K562 (cell line): Measurements from ENCODE around the gene ZDHHC24. TPM values are rescaled to one million over a fixed set of nuclear protein-coding genes. Genes with fewer than 3 reads are reported as not detected.

ENCODE experiments used
- ATAC-seq: fragments of 200-7000 bp; cut with Tn5 transposase; 3 replicates; pipeline ENCODE4 v1.9.1; 2020; ENCODE audit warnings: moderate library complexity
- BruUV-seq: library from RNA; stranded (reverse); fragments of 400-500 nt; replicated peaks from 2 replicates; lab custom pipeline; 2021; lab: Mats Ljungman, UMichigan
- CTCF ChIA-PET: fragments of 300-600 bp; formaldehyde crosslinking; extraction: SDS; loops from one replicate; lab custom pipeline; 2021; ENCODE audit warnings: low intra/inter-chr PET ratio; lab: Yijun Ruan, JAX
- POLR2A ChIA-PET: fragments of 300-600, 350-650 bp; sonication (Branson Sonifier 250); formaldehyde crosslinking; extraction: SDS; loops from one replicate; lab custom pipeline; 2021; ENCODE audit warnings: antibody characterized with exemption, inconsistent platforms; lab: Yijun Ruan, JAX
- DNase-seq, 4 experiments: peaks; one replicate each; pipeline versions ENCODE4 v3.0.0 to v3.0.0-alpha.2; 2011 to 2018; ENCODE audit warnings: low spot score in 3 of 4, mixed read lengths in 3 of 4; ENCODE audit errors: extremely low read depth in 1 of 4
- FAIRE-seq: peaks from 2 replicates; lab custom pipeline; 2011; peaks lifted over from hg19 to GRCh38; lab: Jason Lieb, UNC
- H2AFZ ChIP-seq: 2 replicates; pipeline ENCODE4 v1.6.0; 2011; ENCODE audit warnings: low read depth, low read length, control low read depth, inconsistent platforms
- H3K27ac ChIP-seq: fragments of 200-600 bp; 3 replicates; pipeline ENCODE4 v1.8.0; 2011; ENCODE audit warnings: low read depth, mild to moderate bottlenecking, control low read depth, inconsistent platforms, low read length, moderate library complexity, mixed read lengths; ENCODE audit errors: extremely low read depth
- H3K27me3 ChIP-seq, 2 experiments: fragments of 300-600 bp in 1 of 2; 2 replicates in 1 of 2; 3 replicates in 1 of 2; pipeline versions ENCODE4 v1.6.0 to v1.8.0; 2011; ENCODE audit warnings: inconsistent platforms in 2 of 2, low read length in 2 of 2, mild to moderate bottlenecking in 1 of 2, mixed read lengths in 1 of 2, moderate library complexity in 1 of 2; ENCODE audit not compliant: control insufficient read depth in 2 of 2, insufficient read depth in 2 of 2
- H3K36me3 ChIP-seq: fragments of 300-600 bp; 3 replicates; pipeline ENCODE4 v1.8.0; 2011; ENCODE audit warnings: mild to moderate bottlenecking, low read length, inconsistent platforms; ENCODE audit not compliant: control insufficient read depth, insufficient read depth
- H3K4me1 ChIP-seq, 2 experiments: fragments of 200-600 bp in 1 of 2; replicated peaks in 1 of 2; 2 replicates in 1 of 2; 3 replicates in 1 of 2; pipeline versions ENCODE4 v1.5.1 to v1.8.0; 2011; ENCODE audit warnings: inconsistent platforms in 2 of 2, low read length in 2 of 2, mild to moderate bottlenecking in 1 of 2, mixed read lengths in 1 of 2, moderate library complexity in 1 of 2; ENCODE audit not compliant: control insufficient read depth in 2 of 2, insufficient read depth in 2 of 2
- H3K4me2 ChIP-seq: 2 replicates; pipeline ENCODE4 v1.6.1; 2011; ENCODE audit warnings: low read length, control low read depth, inconsistent platforms, mixed read lengths; ENCODE audit not compliant: insufficient read depth
- H3K4me3 ChIP-seq: fragments of 200-600 bp; sonication (generic), shearing (Covaris generic); 2 replicates; pipeline ENCODE4 v1.5.1; 2016; ENCODE audit warnings: control low read depth, inconsistent platforms
- H3K79me2 ChIP-seq: fragments of 200-600 bp; 3 replicates; pipeline ENCODE4 v1.8.0; 2011; ENCODE audit warnings: low read length, inconsistent platforms; ENCODE audit not compliant: control insufficient read depth, insufficient read depth
- H3K9ac ChIP-seq, 2 experiments: 2 replicates each; pipeline versions ENCODE4 v1.6.0 to v1.6.1; 2011; ENCODE audit warnings: low read depth in 2 of 2, low read length in 2 of 2, control low read depth in 1 of 2, inconsistent platforms in 1 of 2, mild to moderate bottlenecking in 1 of 2, mixed read lengths in 1 of 2; ENCODE audit not compliant: insufficient read depth in 1 of 2
- H3K9me1 ChIP-seq: one replicate; pipeline ENCODE4 v1.6.0; 2011; ENCODE audit warnings: inconsistent platforms, mild to moderate bottlenecking, low read length, moderate library complexity; ENCODE audit not compliant: control insufficient read depth, insufficient read depth
- H3K9me3 ChIP-seq: replicated peaks from 2 replicates; pipeline ENCODE4 v1.5.1; 2011; ENCODE audit warnings: low read depth, low read length, inconsistent platforms; ENCODE audit not compliant: control insufficient read depth, insufficient read depth
- H4K20me1 ChIP-seq: replicated peaks from 2 replicates; pipeline ENCODE4 v1.6.1; 2011; ENCODE audit warnings: low read length, inconsistent platforms, mixed read lengths; ENCODE audit not compliant: control insufficient read depth, insufficient read depth
- ADNP ChIP-seq: fragments of 200-800 bp; sonication (Bioruptor generic); IDR thresholded peaks from 2 replicates; pipeline ENCODE4 v1.6.1; 2016; ENCODE audit warnings: missing genetic modification characterization, missing compliant biosample characterization
- ARID3A ChIP-seq: IDR thresholded peaks from 2 replicates; pipeline ENCODE4 v1.6.1; 2012; ENCODE audit warnings: low read depth, low read length, improper control_type of control experiment, borderline replicate concordance
- CHD1 ChIP-seq: fragments of 200-600 bp; sonication (generic); IDR thresholded peaks from one replicate; pipeline ENCODE4 v1.6.1; 2012; ENCODE audit warnings: mild to moderate bottlenecking, moderate library complexity, low read length, inconsistent platforms
- ETS1 ChIP-seq: conservative IDR thresholded peaks from 2 replicates; pipeline ENCODE4 v1.6.1; 2011; ENCODE audit warnings: low read depth, mild to moderate bottlenecking, low read length; ENCODE audit not compliant: control insufficient read depth
- HNRNPH1 ChIP-seq: fragments of 200-400 bp; formaldehyde crosslinking; optimal IDR thresholded peaks from 2 replicates; pipeline ENCODE3; 2017; ENCODE audit warnings: low read depth, mild to moderate bottlenecking, low read length, moderate library complexity
- MAFK ChIP-seq: IDR thresholded peaks from 2 replicates; pipeline ENCODE4 v1.6.1; 2011; ENCODE audit warnings: low read length, improper control_type of control experiment
- NRF1 ChIP-seq, 2 experiments: fragments of 450-650 bp; IDR thresholded peaks in 1 of 2; conservative IDR thresholded peaks in 1 of 2; 2 replicates each; pipeline ENCODE4 v1.6.1; 2014; ENCODE audit warnings: mild to moderate bottlenecking in 2 of 2
- SIN3A ChIP-seq, 2 experiments: fragments of 150-350 bp in 1 of 2; IDR thresholded peaks; 2 replicates each; pipeline ENCODE4 v1.6.1; 2011 to 2016; ENCODE audit warnings: borderline replicate concordance in 2 of 2, low read depth in 2 of 2, low read length in 2 of 2, mild to moderate bottlenecking in 2 of 2, moderate library complexity in 2 of 2; ENCODE audit not compliant: control insufficient read depth in 1 of 2
- SPI1 ChIP-seq: IDR thresholded peaks from 2 replicates; pipeline ENCODE4 v1.6.1; 2011; ENCODE audit warnings: low read depth, low read length, control low read depth, borderline replicate concordance
- SRSF9 ChIP-seq: fragments of 200-400 bp; formaldehyde crosslinking; IDR thresholded peaks from 2 replicates; pipeline ENCODE4 v1.6.1; 2017; ENCODE audit warnings: low read depth, low read length, borderline replicate concordance
- ZNF507 ChIP-seq: conservative IDR thresholded peaks from 2 replicates; pipeline ENCODE4 v1.6.1; 2017; ENCODE audit warnings: missing genetic modification characterization, missing compliant biosample characterization
- ZNF592 ChIP-seq: fragments of 450-650 bp; IDR thresholded peaks from 2 replicates; pipeline ENCODE4 v1.6.1; 2017; ENCODE audit warnings: antibody characterized with exemption, mild to moderate bottlenecking
- WGBS: fragments of 100-300 bp; shearing (Covaris generic); methylation state at CpG from one replicate; pipeline ENCODE4 v1.1.6; 2016; ENCODE audit warnings: low coverage, mixed read lengths; ENCODE audit not compliant: insufficient coverage; ENCODE audit errors: missing lambda C conversion rate; 5-methylcytosine and 5-hydroxymethylcytosine counted together
- in situ Hi-C: fragments of 300-500 bp; cut with MboI; formaldehyde crosslinking; loops from 4 replicates; pipeline ENCODE4 v1.15.0; 2018; ENCODE audit warnings: inconsistent platforms, mixed read lengths
- intact Hi-C: fragments of 100-400 bp; cut with micrococcal nuclease; formaldehyde crosslinking; loops from 2 replicates; pipeline ENCODE4 v1.14.2; 2022
- polyA plus RNA-seq, 8 experiments: library from polyadenylated mRNA; depleted of rRNA in 4 of 8; stranded (reverse) in 5 of 8; unstranded in 3 of 8; fragments of >200 nt; fragmentation: Nextera tagmentation in 2 of 8; fragmentation: Illumina TruSeq in 1 of 8; extraction: Ambion mirVana in 2 of 8; extraction: Trizol in 1 of 8; gene quantifications; 2 replicates each; pipeline versions ENCODE4 v1.2.1 to v1.2.3, GENCODE V29; 2011 to 2014; ENCODE audit warnings: inconsistent platforms in 1 of 8, missing spikeins in 1 of 8
- total RNA-seq, 7 experiments: library from RNA; depleted of rRNA in 6 of 7; stranded (reverse); fragments of >200 nt in 6 of 7; fragmentation: Illumina TruSeq in 2 of 7; extraction: Trizol in 2 of 7; gene quantifications; 2 replicates each; pipeline versions ENCODE4 v1.2.1 to v1.2.3, GENCODE V29; 2011 to 2021; ENCODE audit warnings: low replicate concordance in 1 of 7
- TF ChIP-seq, protein P1 (sequence below): IDR thresholded peaks from 2 replicates; pipeline ENCODE4 v1.6.1; 2011; ENCODE audit not compliant: insufficient read length; ENCODE audit errors: extremely low read depth

The ZDHHC24 gene
- total and polyA plus RNA-seq, 9 of the 15 experiments (the other 6 are each of a cell fraction or from before 2014, with no cell fraction given): 0.45 to 11.2 (median 2.7) TPM

DNA sequence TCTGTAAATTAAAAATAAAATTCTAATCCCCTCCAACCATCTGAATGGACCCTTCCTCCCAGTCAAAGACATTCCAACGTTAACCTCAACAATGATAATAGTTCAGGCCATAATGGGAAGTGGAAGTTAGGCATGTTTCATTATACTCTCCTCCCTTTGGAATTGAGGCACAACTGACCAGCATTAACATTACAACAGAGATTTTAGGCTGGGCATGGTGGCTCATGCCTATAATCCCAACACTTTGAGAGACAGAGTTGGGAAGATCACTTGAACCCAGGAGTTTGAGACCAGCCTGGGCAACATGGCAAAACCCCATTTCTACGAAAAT is 25.0 kb upstream of the ZDHHC24 start:
- in situ Hi-C loops: loop anchor here (5.0 kb wide), 1 partner anchor 111 kb away; no protein-coding TSS in a partner anchor
- intact Hi-C loops: no loop called here
- BruUV-seq: no TSS peak
- no peak for TF ChIP-seq ADNP (tag)
- no peak for TF ChIP-seq CHD1
- no peak for TF ChIP-seq ARID3A
- no peak for TF ChIP-seq MAFK
- no peak for TF ChIP-seq HNRNPH1
- TF ChIP-seq SPI1: no peak
- TF ChIP-seq ZNF592: no peak
- no peak for TF ChIP-seq NRF1 (conservative IDR thresholded peaks at IDR 0.05 in 1 of 2, IDR thresholded peaks at IDR 0.05 in 1 of 2)
- TF ChIP-seq ETS1: no peak
- TF ChIP-seq SRSF9: no peak
- no peak for TF ChIP-seq SIN3A (IDR thresholded peaks at IDR 0.05; ENCODE audit: borderline replicate concordance in 2 of 2, control insufficient read depth in 1 of 2, low read depth in 2 of 2, low read length in 2 of 2)
- TF ChIP-seq, protein P1, sequence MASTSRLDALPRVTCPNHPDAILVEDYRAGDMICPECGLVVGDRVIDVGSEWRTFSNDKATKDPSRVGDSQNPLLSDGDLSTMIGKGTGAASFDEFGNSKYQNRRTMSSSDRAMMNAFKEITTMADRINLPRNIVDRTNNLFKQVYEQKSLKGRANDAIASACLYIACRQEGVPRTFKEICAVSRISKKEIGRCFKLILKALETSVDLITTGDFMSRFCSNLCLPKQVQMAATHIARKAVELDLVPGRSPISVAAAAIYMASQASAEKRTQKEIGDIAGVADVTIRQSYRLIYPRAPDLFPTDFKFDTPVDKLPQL: no peak
- no peak for TF ChIP-seq ZNF507

More for the DNA sequence above, 25.0 kb upstream of the ZDHHC24 start:
- Histone ChIP-seq H3K4me3 (no peak overlapping the region), H3K9me1 (no peaks in the 10 kb centered on the region), H3K79me2 (no peaks in the 10 kb centered on the region), H3K9ac (no peak overlapping the region), H3K27me3 (peaks cover 0 to 10% of the 10 kb centered on the region in 2 experiments; a peak in 2 of 5 replicates), H4K20me1 (no peaks in the 10 kb centered on the region), H3K9me3 (no peaks in the 10 kb centered on the region), H3K4me1 (peaks cover 8 to 19% of the 10 kb centered on the region in 2 experiments; a peak in 4 of 5 replicates), H3K4me2 (no peak overlapping the region), H3K36me3 (no peaks in the 10 kb centered on the region), H2AFZ (no peak overlapping the region), H3K27ac (no peak overlapping the region)
- 37% methylated on average over 2 of the region's 2 CpGs for WGBS
- POLR2A ChIA-PET: interaction anchor here (0.8 kb wide), 1 partner anchor 67 kb away, joined by 3 read pairs; no protein-coding TSS in a partner anchor
- ATAC-seq (no peak), DNase-seq (no peak), FAIRE-seq (no peak)
- CTCF ChIA-PET: interaction anchor here (0.5 kb wide), 1 partner anchor 43 kb away, joined by 9 read pairs; no protein-coding TSS in a partner anchor
